OCI-LY3 (cell line): ENCODE data around the gene MYLK4.

Experiments used
- CTCF ChIP-seq: fragments of 200-600, 300-600 bp; sonication (generic); IDR thresholded peaks from 2 replicates; pipeline ENCODE4 v1.5.1; 2014; ENCODE audit warnings: antibody characterized with exemption, low read length, low read depth
- EZH2phosphoT487 ChIP-seq: fragments of 200-600 bp; shearing (Covaris generic); IDR thresholded peaks from 2 replicates; pipeline ENCODE4 v1.6.1; 2018; ENCODE audit warnings: antibody characterized with exemption, mixed run types, low read depth

- TF ChIP-seq CTCF, result no peak
- no peak for TF ChIP-seq EZH2phosphoT487
Observed at GRCh38 chr6:2783188-2783963, 32.7 kb upstream of the MYLK4 start.
